ENCODE results near the gene SUPT4H1.
"Not testable (repeated sequence)": the region's sequence is repeated elsewhere in the genome, so short reads cannot be mapped to it uniquely, and the experiment has no call there.

Gene SUPT4H1

DNA sequence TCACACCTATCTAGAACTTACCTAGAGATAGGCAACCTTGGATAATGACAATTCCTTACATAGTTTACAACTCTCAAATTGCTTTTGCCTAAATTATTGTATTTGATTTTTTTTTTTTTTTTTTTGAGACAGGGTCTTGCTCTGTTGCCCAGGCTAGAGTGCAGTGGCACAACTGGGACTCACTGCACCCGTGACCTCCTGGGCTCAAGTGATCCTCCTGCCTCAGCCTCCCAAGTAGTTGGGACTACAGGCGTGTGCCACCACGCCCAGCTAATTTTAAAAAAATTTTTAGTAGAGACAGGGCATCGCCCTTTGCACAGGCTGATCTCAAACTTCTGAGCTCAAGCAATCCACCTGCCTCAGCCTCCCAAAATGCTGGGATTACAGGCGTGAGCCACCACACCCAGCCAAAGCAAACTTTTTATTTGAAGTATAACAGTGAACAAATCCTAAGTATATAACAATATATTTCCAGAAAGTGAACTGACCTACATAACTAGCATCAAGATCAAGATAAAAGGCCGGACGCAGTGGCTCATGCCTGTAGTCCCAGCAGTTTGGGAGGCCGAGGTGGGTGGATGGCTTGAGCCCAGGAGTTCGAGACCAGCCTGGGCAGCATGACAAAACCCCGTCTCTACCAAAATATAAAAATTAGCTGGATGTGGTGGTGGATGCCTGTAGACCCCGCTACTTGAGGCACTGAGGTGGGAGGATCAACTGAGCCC is 10.7 kb downstream of the SUPT4H1 start:
- DNase-seq (ENCODE audit: low read depth in 1 of 2, low spot score in 1 of 2) = not testable (repeated sequence)

GRCh38 chr17:58340405-58340876 is 11.6 kb downstream of the SUPT4H1 start:
- no peak for DNase-seq (ENCODE audit: low read depth in 1 of 2, low spot score in 1 of 2)

DNA sequence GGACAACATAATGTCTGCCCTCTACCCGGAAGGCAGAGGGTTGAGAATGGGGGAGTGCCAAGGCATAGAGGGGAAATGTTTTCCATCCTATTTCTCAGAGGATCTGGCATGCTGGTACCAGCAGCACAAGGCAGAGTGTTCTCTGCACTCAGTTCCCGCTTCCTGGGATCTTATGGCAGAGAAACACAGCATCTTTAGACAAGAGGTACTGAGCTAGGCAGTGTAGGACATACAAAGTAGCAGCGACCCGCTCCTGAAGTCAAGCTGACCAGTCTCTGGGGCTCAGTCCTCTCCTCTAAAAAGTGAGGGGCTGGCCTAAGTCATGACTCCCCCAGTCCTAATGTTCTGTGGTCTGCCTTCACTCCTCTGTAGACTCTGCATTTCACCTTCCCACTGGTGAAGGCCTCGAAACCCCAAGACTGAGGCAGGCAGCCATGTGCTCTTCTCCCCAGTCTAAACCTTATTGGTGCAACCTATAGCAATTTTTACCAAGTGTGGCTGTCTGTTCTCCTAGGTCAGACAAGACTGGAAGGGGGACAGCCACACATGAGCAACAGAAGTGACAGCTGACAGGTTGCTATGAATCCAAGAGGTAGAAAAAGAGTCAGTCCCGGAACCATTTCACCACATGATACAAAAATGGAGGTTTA is 12.1 kb downstream of the SUPT4H1 start:
- DNase-seq (ENCODE audit: low read depth in 1 of 2, low spot score in 1 of 2) = no peak

- DNase-seq (ENCODE audit: low read depth in 1 of 2, low spot score in 1 of 2) = peak in 1 of 2 donors; percentile 68
Measured at GRCh38 chr17:58338841-58339754, 12.9 kb downstream of the SUPT4H1 start.

- no peak for DNase-seq (ENCODE audit: low read depth in 1 of 2, low spot score in 1 of 2)
Measured at GRCh38 chr17:58338454-58338840, 13.6 kb downstream of the SUPT4H1 start.

DNA sequence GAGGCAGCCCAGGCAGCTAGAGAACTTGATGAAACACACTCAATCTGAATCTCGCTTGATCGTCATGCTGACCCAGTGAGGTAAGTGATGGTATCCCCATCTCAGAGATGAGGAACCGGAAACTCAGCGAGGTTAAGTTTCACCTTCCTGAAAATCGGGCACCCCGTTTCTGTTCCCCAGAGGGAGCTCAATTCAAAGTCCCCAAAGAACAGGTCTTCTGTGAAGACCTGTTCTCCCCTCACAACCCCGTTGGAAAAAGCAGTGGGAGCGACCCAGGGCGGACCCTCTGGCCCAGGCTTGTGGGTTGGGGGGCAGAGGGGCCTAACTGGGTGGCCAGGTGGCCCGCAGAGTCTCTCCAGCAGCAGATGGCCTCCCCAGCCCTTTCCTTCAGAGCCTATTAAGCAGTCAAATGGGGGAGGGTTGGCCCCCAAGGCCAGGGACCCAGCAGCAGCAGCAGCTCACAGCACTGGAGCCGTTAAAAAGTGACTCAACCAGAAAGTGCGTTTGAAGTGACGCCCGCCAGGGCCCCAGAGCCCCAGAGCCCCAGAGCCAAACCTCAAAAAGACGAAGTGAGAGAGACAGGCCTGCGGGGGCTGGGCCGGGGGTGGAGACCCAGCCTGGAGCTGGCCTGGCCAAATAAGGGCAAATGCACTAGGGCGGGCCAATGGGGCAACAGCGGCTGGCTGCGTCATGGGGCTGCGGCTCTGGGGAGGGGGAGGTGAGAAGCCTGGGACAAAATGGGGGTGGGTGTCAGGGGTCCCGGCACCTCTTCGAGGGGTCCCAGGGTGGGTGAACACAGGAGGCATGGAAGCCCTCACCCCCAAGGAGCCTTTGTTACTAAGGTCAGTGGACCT is 14.2 kb downstream of the SUPT4H1 start:
- peak; percentile 81 to 93 for DNase-seq (ENCODE audit: low read depth in 1 of 2, low spot score in 1 of 2)

DNA sequence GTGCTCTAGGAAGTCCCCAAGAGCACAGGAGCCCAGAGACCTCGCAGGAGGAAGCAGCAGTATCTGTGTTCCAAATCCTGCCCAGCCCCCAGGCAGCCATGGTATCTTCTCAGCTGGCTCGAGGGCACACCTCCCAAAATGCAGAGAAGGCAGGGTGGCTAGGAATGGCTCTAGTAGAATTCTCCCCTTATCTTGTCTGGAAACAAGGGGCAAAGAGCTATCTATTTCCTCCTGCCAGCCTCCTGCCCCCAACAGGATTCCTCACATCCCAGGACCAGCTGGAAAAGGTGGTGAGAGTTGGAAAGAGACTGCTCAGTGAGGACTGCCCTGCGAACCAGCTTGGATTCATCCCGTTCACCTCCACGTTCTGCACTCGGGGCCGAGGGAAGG is 14.8 kb downstream of the SUPT4H1 start:
- DNase-seq (ENCODE audit: low read depth in 1 of 2, low spot score in 1 of 2) = no peak

DNA sequence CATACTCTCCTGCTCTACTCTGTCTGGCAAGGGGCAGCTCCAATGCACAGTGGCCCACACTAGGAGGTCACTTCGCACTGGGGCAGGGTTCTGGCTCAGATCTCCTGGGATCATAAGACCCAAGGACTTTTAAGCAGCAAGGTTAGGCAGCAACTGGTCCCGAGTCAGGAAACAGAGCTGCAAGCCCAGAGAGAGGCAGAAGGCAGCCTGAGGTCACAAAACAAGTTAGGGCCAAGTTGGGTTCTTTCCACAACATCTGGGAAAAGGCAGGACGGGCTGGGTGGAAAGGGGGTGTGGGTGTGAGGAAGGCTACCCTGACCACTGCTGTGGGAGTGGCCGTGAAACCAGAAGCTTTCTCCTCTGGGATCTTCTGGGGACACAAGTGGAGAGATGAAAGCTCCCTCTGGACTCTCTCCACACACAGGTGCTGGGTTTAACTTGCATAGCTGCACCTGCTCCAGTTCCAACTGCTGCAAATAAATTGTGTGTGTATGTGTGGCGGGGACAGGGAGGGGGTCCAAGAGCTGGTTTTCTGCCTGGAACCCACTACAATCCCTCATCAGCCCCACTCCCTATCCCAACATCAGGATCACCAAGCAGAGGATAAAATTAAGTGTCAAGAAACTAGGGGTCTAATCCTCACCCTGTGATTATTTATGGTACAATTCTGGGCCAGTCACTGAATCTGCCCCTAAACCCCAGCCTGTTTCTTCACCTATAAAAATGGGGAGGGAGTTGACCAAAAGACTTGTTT is 15.4 kb downstream of the SUPT4H1 start:
- DNase-seq (ENCODE audit: low read depth in 1 of 2, low spot score in 1 of 2) = no peak

- DNase-seq (ENCODE audit: low read depth in 1 of 2, low spot score in 1 of 2) = peak in 1 of 2 donors; percentile 59
Measured at GRCh38 chr17:58335779-58336455, 16.1 kb downstream of the SUPT4H1 start.

DNA sequence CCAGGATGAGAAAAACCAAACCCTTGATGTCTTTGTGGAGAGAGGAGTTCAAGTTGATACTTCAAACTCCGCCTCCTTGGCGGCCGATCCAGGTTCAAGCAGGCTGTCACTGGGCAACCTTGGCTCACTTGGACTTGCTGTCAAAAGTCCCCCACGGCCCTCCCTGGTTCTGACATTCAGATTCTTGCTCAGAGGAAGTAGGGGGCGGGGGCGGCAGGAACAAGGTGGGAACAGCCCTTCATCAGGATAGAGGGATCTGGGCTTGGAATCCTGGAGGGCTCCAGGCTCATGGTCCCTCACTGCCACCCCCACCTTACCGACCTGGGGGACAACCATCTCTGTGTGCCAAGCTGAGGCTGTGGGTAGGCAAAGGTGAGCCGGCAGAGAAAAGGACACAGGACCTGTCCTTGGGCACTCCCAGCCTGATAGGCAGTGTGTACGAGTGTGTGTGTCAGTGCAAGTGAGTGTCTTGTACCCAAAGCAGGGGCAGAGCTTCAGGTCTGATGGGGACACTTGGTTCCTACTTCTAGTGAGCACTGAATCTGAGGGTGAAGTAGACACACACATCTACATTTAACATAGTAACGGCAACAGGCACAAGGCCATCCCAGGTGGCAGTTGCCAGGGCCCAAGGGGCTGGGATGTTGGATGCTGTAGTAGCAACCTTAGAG is 16.8 kb downstream of the SUPT4H1 start:
- DNase-seq (ENCODE audit: low read depth in 1 of 2, low spot score in 1 of 2) = peak in 1 of 2 donors; percentile 45

DNA sequence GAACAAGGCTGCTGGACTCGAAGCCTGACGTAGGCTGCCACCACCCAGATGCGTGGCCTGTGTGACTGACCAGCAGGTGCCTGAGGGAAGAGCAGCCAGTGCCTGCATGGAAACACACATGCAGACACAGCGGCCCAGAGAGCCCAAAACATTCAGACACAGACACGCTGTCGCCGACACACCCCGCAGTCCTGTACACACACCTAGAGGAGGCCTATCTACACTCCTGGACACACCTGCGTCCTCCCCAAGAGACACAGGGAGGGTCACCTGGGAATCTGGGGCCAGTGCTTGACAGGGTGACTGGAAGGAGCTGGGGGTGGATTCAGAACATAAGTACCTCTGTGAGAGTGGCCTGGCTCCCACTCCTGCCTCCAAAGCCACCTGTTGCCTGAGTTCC is 17.3 kb downstream of the SUPT4H1 start:
- no peak for DNase-seq (ENCODE audit: low read depth in 1 of 2, low spot score in 1 of 2)

GRCh38 chr17:58334256-58334655 is 17.7 kb downstream of the SUPT4H1 start:
- no peak for DNase-seq (ENCODE audit: low read depth in 1 of 2, low spot score in 1 of 2)

DNA sequence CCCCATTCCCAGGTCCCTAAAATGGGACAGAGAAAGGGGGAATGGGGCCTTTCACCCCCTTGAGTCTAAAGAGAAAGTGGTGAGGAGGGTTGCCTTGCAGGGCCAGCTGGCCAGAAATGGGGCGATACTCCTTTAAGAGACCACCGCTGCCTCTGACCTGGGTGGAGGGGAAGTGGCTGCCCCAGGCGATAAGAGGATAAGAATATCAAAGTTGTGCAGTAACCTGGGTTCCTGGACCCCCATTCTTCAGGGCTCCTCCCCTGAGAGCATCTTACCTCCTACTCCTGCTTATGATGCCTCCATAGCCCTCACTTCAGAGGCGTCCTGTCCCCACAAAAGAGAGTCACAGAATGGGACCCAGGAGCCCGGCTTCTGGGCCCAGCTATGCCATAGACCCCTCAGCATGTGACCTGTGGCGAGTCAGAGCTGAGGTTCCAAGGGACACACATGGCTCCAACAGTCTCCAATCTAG is 18.2 kb downstream of the SUPT4H1 start:
- DNase-seq (ENCODE audit: low read depth in 1 of 2, low spot score in 1 of 2) = no peak

GRCh38 chr17:58332778-58333735 is 18.9 kb downstream of the SUPT4H1 start:
- DNase-seq (ENCODE audit: low read depth in 1 of 2, low spot score in 1 of 2) = peak in 1 of 2 donors; percentile 66

DNA sequence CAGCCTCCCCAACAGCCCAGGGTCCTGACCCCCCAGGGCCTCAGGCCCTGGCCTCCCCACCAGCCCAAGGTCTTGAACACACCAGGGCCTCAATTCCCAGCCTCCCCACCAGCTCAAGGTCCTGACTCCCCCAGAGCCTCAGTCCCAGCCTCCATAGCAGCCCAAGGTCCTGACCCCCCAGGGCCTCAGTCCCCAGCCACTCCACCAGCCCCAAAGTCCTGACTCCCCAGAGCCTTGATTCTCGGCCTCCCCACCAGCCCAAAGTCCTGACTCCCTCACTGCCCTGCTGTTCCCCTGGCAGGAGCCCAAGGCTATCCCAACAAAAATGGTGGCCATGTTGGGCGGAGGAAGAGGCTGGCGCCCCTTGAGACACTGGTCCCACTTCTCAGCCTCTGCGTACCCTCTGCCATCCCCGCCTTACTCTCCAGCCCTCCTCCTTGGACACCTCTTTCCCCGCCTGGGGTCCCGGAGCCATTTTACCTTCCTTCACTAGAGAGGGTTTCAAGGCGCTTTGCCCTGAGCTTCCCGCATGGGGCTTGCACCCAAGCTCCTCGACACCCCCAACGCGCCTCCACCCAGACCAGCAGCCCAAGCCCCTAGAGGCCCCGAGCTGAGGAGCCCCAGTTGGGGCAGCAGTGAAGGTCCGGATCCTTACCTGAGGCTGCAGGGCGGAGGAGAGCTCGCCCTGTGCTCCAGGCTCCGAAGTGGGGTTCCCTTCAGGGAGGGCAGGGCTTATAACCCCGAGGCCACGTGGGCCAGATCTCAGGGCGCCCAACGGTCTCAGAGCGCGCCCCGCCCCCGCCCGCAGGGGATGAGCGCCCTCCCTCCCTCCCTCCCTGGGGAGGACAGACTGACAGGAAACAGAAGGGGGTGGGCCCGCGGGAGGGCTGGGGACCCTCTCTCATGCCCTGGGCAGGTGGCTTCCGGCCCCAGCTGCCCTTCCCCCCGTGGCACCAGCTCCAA is 19.9 kb downstream of the SUPT4H1 start:
- DNase-seq (ENCODE audit: low read depth in 1 of 2, low spot score in 1 of 2) = peak; percentile 91 to 94

Measured in activated CD4-positive, alpha-beta T cell treated with anti-CD3 and anti-CD28 coated beads, Interleukin-2, amount 50 U/mL, for 24 hours (primary cell).